HL-60 (cell line): ENCODE results near the gene MED31.

Experiments
- DNase-seq, 2 experiments: peaks; one replicate each; pipeline ENCODE4 v3.0.0-alpha.2; 2010 to 2020; ENCODE audit warnings: low read depth in 1 of 2, low spot score in 1 of 2
- H3K27ac ChIP-seq: fragments of 250-450 bp; sonication (Bioruptor Pico); replicated peaks from 2 replicates; pipeline ENCODE4 v1.5.1; 2020; ENCODE audit warnings: mild to moderate bottlenecking, moderate library complexity
- H3K27me3 ChIP-seq: fragments of 250-450 bp; sonication (Bioruptor Pico); 2 replicates; pipeline ENCODE4 v1.5.1; 2021; ENCODE audit warnings: mild to moderate bottlenecking, moderate library complexity; ENCODE audit not compliant: insufficient read depth, poor library complexity, severe bottlenecking
- H3K4me3 ChIP-seq: replicated peaks from 2 replicates; pipeline ENCODE4 v1.5.1; 2011; ENCODE audit warnings: mild to moderate bottlenecking, control low read depth, low read length; ENCODE audit not compliant: insufficient read depth
- GABPA ChIP-seq: IDR thresholded peaks from 2 replicates; pipeline ENCODE4 v1.6.1; 2012; ENCODE audit warnings: low read depth
- POLR2AphosphoS5 ChIP-seq: IDR thresholded peaks from 2 replicates; pipeline ENCODE4 v1.6.1; 2012; ENCODE audit warnings: low read depth
- SPI1 ChIP-seq: IDR thresholded peaks from 2 replicates; pipeline ENCODE4 v1.6.1; 2012; ENCODE audit warnings: low read depth, mild to moderate bottlenecking, borderline replicate concordance
- TF ChIP-seq, protein P1 (sequence below): IDR thresholded peaks from one replicate; pipeline ENCODE4 v1.5.1; 2011; ENCODE audit warnings: low read length, control low read depth, inconsistent platforms; ENCODE audit not compliant: insufficient read depth
- TF ChIP-seq, protein P2 (sequence below): IDR thresholded peaks from 2 replicates; pipeline ENCODE4 v1.6.1; 2012; ENCODE audit warnings: low read depth; ENCODE audit not compliant: insufficient replicate concordance

MED31 gene

DNA sequence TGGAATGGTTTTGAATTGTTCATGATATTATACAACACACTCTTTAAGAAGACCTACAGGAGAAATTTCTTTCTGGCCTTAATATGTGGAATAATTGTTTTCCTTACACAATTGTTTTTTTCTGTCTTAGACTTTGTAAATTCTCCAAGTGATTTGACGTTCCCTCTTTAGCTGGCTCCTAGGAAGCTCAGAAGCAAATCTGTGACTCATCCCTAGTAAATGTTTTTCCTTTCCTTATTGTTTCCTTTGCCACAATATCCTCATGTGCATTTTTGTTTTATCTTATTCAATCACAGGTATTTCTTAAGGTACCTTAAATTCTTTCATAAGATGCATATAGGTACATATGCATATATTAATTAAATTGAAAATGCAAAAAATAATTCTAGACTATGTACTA, 24.4 kb downstream of the MED31 start:
- DNase-seq: no peak
- H3K27me3 ChIP-seq: no peaks in the 10 kb centered on the region
- TF ChIP-seq, protein P1, sequence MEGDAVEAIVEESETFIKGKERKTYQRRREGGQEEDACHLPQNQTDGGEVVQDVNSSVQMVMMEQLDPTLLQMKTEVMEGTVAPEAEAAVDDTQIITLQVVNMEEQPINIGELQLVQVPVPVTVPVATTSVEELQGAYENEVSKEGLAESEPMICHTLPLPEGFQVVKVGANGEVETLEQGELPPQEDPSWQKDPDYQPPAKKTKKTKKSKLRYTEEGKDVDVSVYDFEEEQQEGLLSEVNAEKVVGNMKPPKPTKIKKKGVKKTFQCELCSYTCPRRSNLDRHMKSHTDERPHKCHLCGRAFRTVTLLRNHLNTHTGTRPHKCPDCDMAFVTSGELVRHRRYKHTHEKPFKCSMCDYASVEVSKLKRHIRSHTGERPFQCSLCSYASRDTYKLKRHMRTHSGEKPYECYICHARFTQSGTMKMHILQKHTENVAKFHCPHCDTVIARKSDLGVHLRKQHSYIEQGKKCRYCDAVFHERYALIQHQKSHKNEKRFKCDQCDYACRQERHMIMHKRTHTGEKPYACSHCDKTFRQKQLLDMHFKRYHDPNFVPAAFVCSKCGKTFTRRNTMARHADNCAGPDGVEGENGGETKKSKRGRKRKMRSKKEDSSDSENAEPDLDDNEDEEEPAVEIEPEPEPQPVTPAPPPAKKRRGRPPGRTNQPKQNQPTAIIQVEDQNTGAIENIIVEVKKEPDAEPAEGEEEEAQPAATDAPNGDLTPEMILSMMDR: no peak
- TF ChIP-seq GABPA (no peak), POLR2AphosphoS5 (no peak)
- no peak overlapping the region for H3K4me3 ChIP-seq
- H3K27ac ChIP-seq: no peak overlapping the region

DNA sequence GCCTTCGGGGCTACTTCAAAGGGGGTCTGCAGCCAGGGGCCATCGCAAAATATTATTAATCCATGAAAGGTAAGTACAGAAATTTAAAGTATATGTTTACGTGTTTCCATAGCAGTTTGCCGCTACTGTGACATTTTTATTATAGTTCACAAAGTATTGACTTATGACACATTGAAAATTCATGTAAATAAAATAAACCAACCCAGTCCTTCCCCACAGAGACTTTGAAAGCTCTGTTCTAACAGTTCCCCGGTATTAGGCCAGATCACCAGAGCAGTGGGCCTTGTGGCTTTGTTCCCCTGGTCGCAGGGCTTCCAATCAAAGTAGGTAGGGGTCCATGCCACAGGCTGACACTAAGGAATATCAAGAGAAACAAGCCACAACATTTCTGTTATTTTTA, 24.8 kb downstream of the MED31 start:
- TF ChIP-seq SPI1 (no peak), GABPA (no peak), POLR2AphosphoS5 (no peak)
- TF ChIP-seq, protein P1: no peak
- TF ChIP-seq, protein P2, sequence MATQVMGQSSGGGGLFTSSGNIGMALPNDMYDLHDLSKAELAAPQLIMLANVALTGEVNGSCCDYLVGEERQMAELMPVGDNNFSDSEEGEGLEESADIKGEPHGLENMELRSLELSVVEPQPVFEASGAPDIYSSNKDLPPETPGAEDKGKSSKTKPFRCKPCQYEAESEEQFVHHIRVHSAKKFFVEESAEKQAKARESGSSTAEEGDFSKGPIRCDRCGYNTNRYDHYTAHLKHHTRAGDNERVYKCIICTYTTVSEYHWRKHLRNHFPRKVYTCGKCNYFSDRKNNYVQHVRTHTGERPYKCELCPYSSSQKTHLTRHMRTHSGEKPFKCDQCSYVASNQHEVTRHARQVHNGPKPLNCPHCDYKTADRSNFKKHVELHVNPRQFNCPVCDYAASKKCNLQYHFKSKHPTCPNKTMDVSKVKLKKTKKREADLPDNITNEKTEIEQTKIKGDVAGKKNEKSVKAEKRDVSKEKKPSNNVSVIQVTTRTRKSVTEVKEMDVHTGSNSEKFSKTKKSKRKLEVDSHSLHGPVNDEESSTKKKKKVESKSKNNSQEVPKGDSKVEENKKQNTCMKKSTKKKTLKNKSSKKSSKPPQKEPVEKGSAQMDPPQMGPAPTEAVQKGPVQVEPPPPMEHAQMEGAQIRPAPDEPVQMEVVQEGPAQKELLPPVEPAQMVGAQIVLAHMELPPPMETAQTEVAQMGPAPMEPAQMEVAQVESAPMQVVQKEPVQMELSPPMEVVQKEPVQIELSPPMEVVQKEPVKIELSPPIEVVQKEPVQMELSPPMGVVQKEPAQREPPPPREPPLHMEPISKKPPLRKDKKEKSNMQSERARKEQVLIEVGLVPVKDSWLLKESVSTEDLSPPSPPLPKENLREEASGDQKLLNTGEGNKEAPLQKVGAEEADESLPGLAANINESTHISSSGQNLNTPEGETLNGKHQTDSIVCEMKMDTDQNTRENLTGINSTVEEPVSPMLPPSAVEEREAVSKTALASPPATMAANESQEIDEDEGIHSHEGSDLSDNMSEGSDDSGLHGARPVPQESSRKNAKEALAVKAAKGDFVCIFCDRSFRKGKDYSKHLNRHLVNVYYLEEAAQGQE: no peak
- Histone ChIP-seq H3K4me3 (no peak overlapping the region), H3K27me3 (no peaks in the 10 kb centered on the region), H3K27ac (no peak overlapping the region)
- no peak for DNase-seq

DNA sequence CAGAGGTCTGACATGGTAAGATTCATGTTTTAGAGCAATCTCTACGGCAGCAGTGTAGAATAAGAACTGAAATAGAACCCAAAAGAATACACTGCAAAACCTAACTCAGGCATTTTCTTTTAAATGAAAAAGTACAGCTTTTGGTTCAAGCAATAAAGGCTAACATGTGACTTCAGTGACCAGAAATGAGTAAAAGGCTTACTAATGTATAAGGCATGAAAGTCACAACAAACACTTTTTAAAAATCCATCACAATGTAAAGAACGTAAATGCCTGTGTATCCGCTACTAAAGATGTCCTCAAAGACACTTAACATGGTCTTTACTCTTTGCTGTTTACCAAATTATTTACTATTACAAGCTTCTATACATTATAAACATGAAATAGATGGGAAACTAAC, 27.5 kb downstream of the MED31 start:
- H3K4me3 ChIP-seq: no peak overlapping the region
- no peaks in the 10 kb centered on the region for H3K27me3 ChIP-seq
- TF ChIP-seq POLR2AphosphoS5: no peak
- no peak for TF ChIP-seq GABPA
- TF ChIP-seq, protein P2: no peak
- TF ChIP-seq, protein P1: no peak
- no peak for TF ChIP-seq SPI1
- no peak for DNase-seq
- H3K27ac ChIP-seq: no peak overlapping the region

DNA sequence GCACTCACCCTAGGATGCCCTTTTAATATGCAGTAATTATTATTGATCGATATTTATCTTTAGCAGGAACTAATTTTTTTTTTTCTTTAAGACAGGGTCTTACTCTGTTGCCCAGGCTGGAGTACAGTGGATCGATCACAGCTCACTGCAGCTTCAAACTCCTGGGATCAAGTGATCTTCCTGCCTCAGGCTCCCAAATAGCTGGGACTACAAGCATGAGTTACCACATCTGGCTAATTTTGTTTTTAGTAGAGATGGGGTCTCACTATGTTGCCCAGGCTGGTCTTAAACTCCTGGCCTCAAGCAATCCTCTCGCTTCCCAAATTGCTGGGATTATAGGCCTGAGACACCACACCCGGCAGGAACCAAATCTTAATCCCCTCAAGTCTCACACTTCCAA, 40.2 kb downstream of the MED31 start:
- H3K4me3 ChIP-seq: no peak overlapping the region
- no peak for DNase-seq
- no peak overlapping the region for H3K27ac ChIP-seq
- TF ChIP-seq, protein P1: no peak
- no peak for TF ChIP-seq SPI1
- H3K27me3 ChIP-seq: no peaks in the 10 kb centered on the region
